Panc1 (cell line): ENCODE results near the gene TXNRD3. TPM values are rescaled to one million over a fixed set of nuclear protein-coding genes. Genes with fewer than 3 reads are reported as not detected.
"Not testable (repeated sequence)": the region's sequence is repeated elsewhere in the genome, so short reads cannot be mapped to it uniquely, and the experiment has no call there.

Experiments
- ATAC-seq: fragments of 200-7000 bp; cut with Tn5 transposase; 2 replicates; pipeline ENCODE4 v1.9.1; 2020; ENCODE audit warnings: mild to moderate bottlenecking, moderate library complexity
- BruUV-seq: library from RNA; stranded (reverse); fragments of 400-500 nt; replicated peaks from 2 replicates; lab custom pipeline; 2021; lab: Mats Ljungman, UMichigan
- CTCF ChIA-PET: fragments of 300-600 bp; sonication (Branson Sonifier 250); formaldehyde crosslinking; loops from one replicate; lab custom pipeline; 2022; ENCODE audit warnings: antibody characterized with exemption; lab: Charles Lee
- POLR2A ChIA-PET: fragments of 300-600 bp; sonication (Branson Sonifier 250); formaldehyde crosslinking; loops from one replicate; lab custom pipeline; 2022; ENCODE audit warnings: antibody characterized with exemption; lab: Charles Lee
- DNase-seq: peaks from one replicate; pipeline ENCODE4 v3.0.0-alpha.2; 2010; ENCODE audit warnings: low read depth, low spot score
- H3K27ac ChIP-seq: 2 replicates; pipeline ENCODE4 v1.5.1; 2011; ENCODE audit warnings: mild to moderate bottlenecking, low read length, inconsistent platforms
- H3K27me3 ChIP-seq: fragments of 200-500 bp; sonication (Bioruptor generic); 2 replicates; pipeline ENCODE4 v1.6.0; 2014; ENCODE audit warnings: low read length, inconsistent platforms; ENCODE audit not compliant: control insufficient read depth, insufficient read depth
- H3K36me3 ChIP-seq: fragments of 200-500 bp; sonication (Bioruptor generic); 2 replicates; pipeline ENCODE4 v1.5.1; 2014; ENCODE audit warnings: inconsistent platforms, mild to moderate bottlenecking, low read length, moderate library complexity; ENCODE audit not compliant: control insufficient read depth, insufficient read depth
- H3K4me1 ChIP-seq: 2 replicates; pipeline ENCODE4 v1.5.1; 2011; ENCODE audit warnings: inconsistent platforms, mild to moderate bottlenecking, low read length, moderate library complexity; ENCODE audit not compliant: control insufficient read depth, insufficient read depth
- H3K4me3 ChIP-seq, 2 experiments: 2 replicates each; pipeline ENCODE4 v1.5.1; 2011 to 2012; ENCODE audit warnings: low read depth in 2 of 2, low read length in 2 of 2, mild to moderate bottlenecking in 2 of 2, inconsistent platforms in 1 of 2, moderate library complexity in 1 of 2
- H3K9me3 ChIP-seq: fragments of 200-500 bp; sonication (Bioruptor generic); 2 replicates; pipeline ENCODE4 v1.5.1; 2014; ENCODE audit warnings: low read depth, mild to moderate bottlenecking, inconsistent platforms, low read length, moderate library complexity; ENCODE audit not compliant: control insufficient read depth, insufficient read depth
- CTCF ChIP-seq: fragments of 450-650 bp; IDR thresholded peaks from 2 replicates; pipeline ENCODE4 v1.5.1; 2017; ENCODE audit warnings: mild to moderate bottlenecking
- POLR2AphosphoS5 ChIP-seq: IDR thresholded peaks from 2 replicates; pipeline ENCODE4 v1.6.1; 2012; ENCODE audit warnings: mild to moderate bottlenecking, low read depth, low read length, moderate library complexity
- REST ChIP-seq, 2 experiments: IDR thresholded peaks; 2 replicates each; pipeline ENCODE4 v1.6.1; 2011 to 2012; ENCODE audit warnings: low read depth in 2 of 2, control low read depth in 1 of 2, low read length in 1 of 2, mild to moderate bottlenecking in 1 of 2, moderate library complexity in 1 of 2; ENCODE audit not compliant: insufficient read depth in 1 of 2
- SIN3A ChIP-seq: IDR thresholded peaks from 2 replicates; pipeline ENCODE4 v1.6.1; 2012; ENCODE audit warnings: low read depth, mild to moderate bottlenecking, low read length, moderate library complexity, borderline replicate concordance; ENCODE audit not compliant: insufficient read depth
- TCF7L2 ChIP-seq: IDR thresholded peaks from 2 replicates; pipeline ENCODE4 v1.6.1; 2011; ENCODE audit warnings: mild to moderate bottlenecking, low read depth, low read length, inconsistent platforms
- in situ Hi-C: cut with HindIII; loops from 2 replicates; pipeline ENCODE4 v1.10.0; 2016; ENCODE audit warnings: low sequenced_read_pairs, low pct_unique_long_range_greater_than_20kb
- intact Hi-C: fragments of 100-400 bp; cut with micrococcal nuclease; formaldehyde crosslinking; loops from one replicate; pipeline ENCODE4 v1.10.0; 2022; ENCODE audit not compliant: unreplicated experiment
- total RNA-seq: library from RNA; stranded (reverse); gene quantifications from one replicate; pipeline ENCODE4 v1.2.1, GENCODE V29; 2021; ENCODE audit not compliant: unreplicated experiment

TXNRD3 gene
- total RNA-seq, 1 experiment from 2014 or later = 17.2 TPM

GRCh38 chr3:126634803-126635202 lies 20.1 kb downstream of the TXNRD3 start:
- CTCF ChIA-PET = no interaction called here
- in situ Hi-C loops (no loop called here), intact Hi-C loops (no loop called here)
- no peak overlapping the region for H3K27ac ChIP-seq
- no peaks in the 10 kb centered on the region for H3K9me3 ChIP-seq
- DNase-seq (no peak), ATAC-seq (no peak)
- POLR2A ChIA-PET = no interaction called here
- no peaks in the 10 kb centered on the region for H3K27me3 ChIP-seq
- TF ChIP-seq REST (IDR thresholded peaks at IDR 0.05; ENCODE audit: insufficient read depth in 1 of 2, low read depth in 2 of 2, low read length in 1 of 2) = no peak
- no peak for TF ChIP-seq CTCF
- no peak for TF ChIP-seq TCF7L2
- TF ChIP-seq SIN3A = no peak
- TF ChIP-seq POLR2AphosphoS5 = no peak
- BruUV-seq = no TSS peak
- no peaks in the 10 kb centered on the region for H3K4me1 ChIP-seq
- H3K4me3 ChIP-seq = no peak overlapping the region
- H3K36me3 ChIP-seq = no peaks in the 10 kb centered on the region

- POLR2A ChIA-PET = no interaction called here
- H3K27ac ChIP-seq = no peak overlapping the region
- ATAC-seq = no peak
- no peaks in the 10 kb centered on the region for H3K27me3 ChIP-seq
- no peak for DNase-seq
- H3K4me3 ChIP-seq = no peak overlapping the region
- no peak for TF ChIP-seq REST (IDR thresholded peaks at IDR 0.05; ENCODE audit: insufficient read depth in 1 of 2, low read depth in 2 of 2, low read length in 1 of 2)
- intact Hi-C loops = no loop called here
- no peaks in the 10 kb centered on the region for H3K4me1 ChIP-seq
- CTCF ChIA-PET = no interaction called here
- no peaks in the 10 kb centered on the region for H3K9me3 ChIP-seq
- in situ Hi-C loops = no loop called here
- H3K36me3 ChIP-seq = no peaks in the 10 kb centered on the region; the same call in 1 of the 2 replicates
- no TSS peak for BruUV-seq
Observed at GRCh38 chr3:126630020-126630419, 24.9 kb downstream of the TXNRD3 start.

- H3K4me3 ChIP-seq, POLR2A ChIA-PET, H3K36me3 ChIP-seq, H3K4me1 ChIP-seq, H3K9me3 ChIP-seq, H3K27me3 ChIP-seq, BruUV-seq, DNase-seq, ATAC-seq, H3K27ac ChIP-seq, CTCF ChIA-PET, intact Hi-C loops, in situ Hi-C loops: not testable (repeated sequence)
Observed at GRCh38 chr3:126625735-126626134, 29.2 kb downstream of the TXNRD3 start.
